Forelimb muscle (tissue), 1 donor: ENCODE results near the gene SCG3. TPM values are rescaled to one million over a fixed set of nuclear protein-coding genes. Genes with fewer than 3 reads are reported as not detected.
"Not testable (repeated sequence)": the region's sequence is repeated elsewhere in the genome, so short reads cannot be mapped to it uniquely, and the experiment has no call there.

Experiments
- DNase-seq: peaks from one replicate; pipeline ENCODE4 v3.0.0-alpha.2; 2013; ENCODE audit warnings: low read depth
- polyA plus RNA-seq: library from polyadenylated mRNA; unstranded; fragments of 120-200 nt; gene quantifications from one replicate; pipeline ENCODE4 v1.2.1, GENCODE V29; 2013; ENCODE audit not compliant: insufficient read length

Gene SCG3
- 0.09 TPM for polyA plus RNA-seq

DNA sequence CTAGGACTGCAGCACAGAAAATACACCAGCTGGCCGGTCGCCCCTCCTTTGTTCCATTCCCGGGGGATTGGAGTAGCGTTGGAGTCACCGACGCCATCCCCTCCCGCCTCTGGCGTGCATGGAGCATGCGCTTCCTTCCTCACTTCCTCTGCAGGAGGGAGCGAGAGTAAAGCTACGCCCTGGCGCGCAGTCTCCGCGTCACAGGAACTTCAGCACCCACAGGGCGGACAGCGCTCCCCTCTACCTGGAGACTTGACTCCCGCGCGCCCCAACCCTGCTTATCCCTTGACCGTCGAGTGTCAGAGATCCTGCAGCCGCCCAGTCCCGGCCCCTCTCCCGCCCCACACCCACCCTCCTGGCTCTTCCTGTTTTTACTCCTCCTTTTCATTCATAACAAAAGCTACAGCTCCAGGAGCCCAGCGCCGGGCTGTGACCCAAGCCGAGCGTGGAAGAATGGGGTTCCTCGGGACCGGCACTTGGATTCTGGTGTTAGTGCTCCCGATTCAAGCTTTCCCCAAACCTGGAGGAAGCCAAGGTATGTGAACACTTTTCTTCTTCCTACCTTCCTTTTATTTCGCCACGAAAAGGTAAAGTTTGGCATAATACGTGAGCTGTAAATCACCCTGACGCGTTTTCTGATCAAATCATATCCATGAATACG is at the start of gene SCG3:
TSS of gene SCG3 (plus strand) at position 201 of the 661 bp plus-strand sequence. CDS start at position 454, 253 bp downstream.
- DNase-seq, result no peak

DNA sequence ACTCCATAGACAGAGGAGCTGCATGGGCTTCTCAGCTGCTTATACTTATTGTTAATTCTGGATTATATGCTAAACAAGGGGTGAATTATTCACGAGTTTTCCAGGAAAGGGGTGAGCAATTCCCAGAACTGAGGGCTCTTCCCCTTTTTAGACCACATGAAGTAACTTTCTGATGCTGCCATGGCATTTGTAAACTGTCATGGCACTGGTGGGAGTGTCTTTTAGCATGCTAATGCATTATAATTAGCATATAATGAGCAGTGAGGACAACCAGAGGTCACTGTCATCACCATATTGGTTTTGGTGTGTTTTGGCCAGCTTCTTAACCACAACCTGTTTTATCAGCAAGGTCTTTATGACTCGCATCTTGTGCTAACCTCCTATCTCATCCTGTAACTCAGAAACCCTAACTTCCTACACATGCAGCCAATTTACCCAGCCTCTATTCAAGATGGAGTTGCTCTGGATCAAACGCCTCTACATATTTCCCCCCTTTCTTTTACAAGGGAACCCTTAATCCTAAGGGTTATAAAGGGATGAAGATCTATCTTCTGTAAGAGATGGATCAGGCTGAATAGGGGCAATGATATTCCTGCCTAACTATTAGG is 46.6 kb upstream of the SCG3 start:
- DNase-seq, result no peak

DNA sequence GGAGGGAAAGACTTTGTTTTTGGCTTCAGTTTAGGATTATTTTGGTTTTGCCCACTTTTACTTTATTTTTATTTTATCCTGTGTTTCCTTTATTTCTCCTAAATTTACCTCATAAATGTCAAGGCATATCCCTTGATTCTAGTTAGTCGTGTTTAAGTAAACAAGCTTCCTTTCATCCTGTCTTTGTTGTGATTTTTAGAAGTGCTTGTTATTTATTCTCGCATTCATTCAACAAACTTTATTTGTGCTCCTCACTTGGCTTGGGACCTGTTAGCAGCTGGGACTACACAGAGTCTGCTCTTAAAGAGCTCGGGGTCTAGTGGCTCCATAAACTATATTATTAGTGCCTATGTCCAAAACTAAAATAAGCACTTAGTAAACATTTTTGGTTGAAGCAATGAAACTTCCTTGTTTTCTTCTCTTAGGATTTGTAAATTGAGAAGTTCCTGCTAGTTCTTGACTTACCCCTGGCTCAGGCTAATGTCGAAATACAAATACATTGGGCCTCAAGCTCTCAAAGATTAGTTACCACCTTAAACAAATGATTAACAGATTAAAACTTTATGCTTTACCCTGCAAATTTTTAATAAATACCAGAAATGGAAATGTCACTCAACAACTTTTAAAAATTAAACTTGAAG is 39.7 kb upstream of the SCG3 start:
- DNase-seq, result no peak

DNA sequence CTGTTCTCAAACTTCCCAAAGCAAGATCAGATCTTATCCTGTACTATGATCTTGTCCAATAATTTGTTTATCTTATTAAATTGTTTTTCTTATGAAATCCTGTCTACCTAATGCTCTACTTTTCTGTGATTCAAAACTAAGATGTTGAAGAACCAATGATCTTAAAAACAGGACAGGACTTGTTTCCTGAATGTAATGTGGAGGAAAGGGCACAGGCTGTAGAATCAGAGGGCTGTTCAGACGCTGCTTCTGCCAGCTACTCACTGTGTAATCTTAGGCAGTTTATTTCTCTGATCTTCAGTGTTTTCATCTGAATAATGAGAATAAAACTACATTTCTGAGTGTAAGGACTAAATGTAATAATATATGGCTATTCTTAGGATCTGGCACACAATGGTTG is 38.6 kb upstream of the SCG3 start:
- no peak for DNase-seq

DNA sequence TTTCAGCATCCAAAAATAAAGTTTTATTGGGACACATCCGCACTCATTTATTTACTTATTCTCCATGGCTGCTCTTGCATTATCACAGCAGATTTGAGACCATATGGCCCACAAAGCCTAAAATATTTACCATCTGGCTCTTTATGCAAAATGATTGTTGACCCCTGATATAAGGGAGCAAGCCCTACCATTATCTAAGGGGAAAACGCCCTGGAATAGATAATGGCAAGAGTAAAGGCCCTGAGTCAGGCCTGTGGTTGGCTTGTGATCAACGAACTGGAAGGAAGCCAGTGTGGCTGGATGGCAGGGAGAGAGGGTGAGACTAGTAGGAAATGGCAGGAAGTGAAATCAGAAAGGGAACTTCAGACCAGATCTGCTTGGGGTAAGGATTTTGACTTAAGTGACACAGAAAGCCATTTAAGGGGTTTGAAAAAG is 34.2 kb upstream of the SCG3 start:
- DNase-seq, result no peak

DNA sequence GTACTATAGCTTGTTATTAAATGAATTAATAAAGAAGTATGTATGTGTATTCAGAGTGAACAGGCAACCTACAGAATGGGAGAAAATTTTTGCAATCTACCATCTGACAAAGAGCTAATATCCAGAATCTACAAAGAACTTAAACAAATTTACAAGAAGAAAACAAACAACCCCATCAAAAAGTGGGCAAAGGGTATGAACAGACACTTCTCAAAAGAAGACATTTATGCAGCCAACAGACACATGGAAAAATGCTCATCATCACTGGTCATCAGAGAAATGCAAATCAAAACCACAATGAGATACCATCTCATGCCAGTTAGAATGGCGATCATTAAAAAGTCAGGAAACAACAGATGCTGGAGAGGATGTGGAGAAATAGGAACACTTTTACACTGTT is 33.2 kb upstream of the SCG3 start:
- not testable (repeated sequence) for DNase-seq

DNA sequence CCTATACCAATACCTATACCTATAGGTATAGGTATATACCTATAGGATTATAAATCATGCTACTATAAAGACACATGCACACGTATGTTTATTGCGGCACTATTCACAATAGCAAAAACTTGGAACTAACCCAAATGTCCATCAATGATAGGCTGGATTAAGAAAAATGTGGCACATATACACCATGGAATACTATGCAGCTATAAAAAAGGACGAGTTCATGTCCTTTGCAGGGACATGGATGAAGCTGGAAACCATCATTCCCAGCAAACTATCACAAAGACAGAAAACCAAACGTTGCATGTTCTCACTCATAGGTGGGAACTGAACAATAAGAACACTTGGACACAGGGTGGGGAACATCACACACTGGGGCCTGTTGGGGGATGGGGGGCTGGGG is 32.7 kb upstream of the SCG3 start:
- not testable (repeated sequence) for DNase-seq

DNA sequence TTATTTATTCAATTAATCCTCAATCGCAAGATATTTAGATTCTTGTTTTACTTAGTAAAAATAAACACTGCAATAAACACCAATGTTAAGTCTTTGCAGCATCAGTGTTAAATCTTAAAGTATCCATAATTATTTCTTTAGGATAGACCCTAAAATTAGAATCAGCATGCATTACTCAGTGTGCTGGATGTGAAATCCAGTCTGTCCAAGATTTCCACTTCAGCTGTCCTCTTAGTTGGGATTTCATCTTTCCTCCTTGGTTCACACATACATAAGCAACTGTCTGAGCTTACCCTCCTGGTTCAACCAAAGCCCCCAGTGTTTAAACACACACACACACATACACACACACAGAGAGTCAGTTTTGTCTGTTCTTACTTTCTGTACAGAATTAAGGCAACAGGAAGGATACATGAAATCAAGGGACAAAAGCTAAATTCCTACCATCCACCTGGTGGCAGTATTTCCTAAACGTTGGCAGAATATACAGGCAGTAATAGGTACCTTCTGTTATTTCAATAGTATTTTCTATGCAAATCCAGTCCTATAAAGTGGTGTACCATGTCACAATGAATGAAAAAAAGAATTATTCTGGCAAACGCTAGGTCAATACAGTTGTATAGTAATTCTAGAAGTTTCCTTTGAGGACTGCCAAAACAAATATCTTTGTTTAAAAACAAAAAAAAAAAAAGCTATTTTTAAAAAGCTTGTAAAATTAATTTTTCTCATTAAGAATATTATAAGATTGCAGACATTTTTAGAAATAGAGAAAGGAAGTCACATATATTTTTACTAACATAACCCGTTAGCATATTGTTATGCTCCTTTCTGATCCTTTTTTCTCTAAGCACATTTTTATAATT is 31.4 kb upstream of the SCG3 start:
- peak; percentile 63 for DNase-seq

DNA sequence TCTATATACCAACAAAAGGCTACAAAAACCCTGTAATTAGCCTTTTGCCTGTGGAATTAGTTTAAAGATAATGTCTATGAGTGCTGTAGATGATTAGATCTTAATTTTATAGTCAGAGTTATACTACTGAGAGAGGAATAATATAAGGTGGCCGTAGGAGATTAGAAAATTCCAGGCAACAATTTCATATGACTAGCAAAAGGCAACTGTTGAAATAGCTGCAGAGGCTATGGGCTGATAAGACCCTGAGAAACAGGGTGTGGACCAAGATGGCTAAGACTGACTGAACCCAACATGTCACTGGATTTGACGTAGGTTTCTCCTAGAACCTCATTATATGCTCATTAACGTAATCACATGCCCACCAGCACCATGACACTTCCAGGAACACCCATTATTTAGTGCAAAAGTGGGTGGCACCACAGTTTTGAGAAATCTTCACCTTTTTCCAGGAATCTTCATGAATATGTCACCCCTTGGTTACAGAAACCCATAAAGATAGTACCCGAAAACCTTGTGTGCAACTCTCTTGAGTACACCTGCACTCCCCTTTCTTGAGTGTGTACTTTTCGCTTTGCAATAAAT is 29.1 kb upstream of the SCG3 start:
- no peak for DNase-seq

DNA sequence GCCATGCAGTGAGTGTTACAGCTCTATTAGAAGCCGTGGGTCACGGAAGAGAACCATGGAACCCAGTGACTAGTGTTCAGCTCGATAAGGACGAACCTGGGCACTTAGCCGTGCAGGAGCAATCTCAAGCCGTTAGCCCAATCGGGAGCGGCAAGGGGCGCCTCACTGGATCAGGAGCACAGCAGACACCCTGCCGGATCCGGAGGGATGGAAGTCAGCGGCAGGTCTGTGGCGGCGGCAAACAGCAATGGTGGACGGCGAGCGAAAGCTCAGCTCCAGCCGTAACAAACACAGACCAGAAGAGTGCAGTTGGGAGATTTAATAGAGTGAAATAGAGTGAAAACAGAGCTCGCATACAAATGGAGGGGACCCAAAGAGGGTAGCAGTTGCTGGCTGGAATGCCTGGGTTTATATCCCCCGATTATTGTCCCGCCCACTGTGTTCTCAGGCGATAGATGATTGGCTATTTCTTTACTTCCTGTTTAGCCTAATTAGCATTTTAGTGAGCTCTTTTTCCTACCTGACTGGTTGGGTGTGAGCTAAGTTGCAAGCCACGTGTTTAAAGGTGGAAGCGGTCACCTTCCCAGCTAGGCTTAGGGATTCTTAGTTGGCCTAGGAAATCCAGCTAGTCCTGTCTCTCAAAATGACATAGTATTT is 25.8 kb upstream of the SCG3 start:
- DNase-seq, result not testable (repeated sequence)

DNA sequence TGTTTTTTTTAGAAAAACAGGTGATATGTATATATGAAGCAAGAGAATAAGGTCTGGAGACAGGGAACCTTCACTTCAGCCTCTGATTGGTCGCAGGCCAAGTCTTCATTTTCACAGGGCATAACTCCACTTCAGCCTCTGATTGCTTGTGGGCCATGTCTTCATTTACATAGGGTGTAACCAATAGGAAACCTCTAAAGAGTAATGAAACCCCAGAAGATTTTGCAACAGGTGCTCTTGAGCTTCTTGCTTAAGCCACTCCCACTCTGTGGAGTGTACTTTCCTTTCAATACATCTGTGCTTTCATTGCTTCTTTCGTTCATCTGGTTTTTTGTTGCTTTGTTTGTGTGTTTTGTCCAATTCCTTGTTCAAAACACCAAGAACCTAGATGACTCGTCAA is 22.6 kb upstream of the SCG3 start:
- no peak for DNase-seq

DNA sequence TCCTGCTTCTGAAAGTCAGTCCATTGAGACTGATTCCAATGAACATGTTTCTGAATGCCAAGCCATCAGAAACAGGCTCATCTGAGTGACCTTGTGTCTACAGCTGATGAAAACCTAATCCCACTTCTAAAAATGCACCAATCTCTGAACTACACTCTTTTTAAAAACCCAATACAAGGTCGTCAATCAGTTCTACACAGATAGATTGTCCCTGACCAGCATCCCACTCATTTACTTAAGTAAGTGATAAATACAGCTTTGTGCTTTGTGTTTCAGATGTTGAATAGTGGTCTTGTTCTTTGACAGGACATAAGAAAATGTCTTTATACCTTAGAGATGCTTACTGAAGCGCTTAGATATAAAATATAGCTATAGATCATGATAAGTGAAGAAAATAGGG is 20.2 kb upstream of the SCG3 start:
- no peak for DNase-seq

DNA sequence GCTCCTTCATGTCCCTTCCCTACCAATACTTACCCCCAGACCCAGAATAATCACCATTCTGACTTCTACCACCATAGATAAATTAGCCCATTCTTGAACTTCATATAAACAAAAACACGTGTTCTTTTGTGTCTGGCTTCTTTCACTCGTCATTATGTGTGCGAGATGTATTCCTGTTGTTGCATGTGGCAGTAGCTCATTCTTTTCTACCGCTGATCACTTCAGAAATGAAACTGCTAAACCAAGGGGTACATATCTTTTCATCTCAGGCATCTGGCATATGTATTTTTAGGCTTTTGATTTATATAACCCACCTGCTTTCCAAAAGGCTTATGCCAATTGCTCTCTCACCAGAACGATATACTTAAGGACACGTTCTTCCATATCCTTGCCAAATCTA is 13.8 kb upstream of the SCG3 start:
- DNase-seq, result no peak

DNA sequence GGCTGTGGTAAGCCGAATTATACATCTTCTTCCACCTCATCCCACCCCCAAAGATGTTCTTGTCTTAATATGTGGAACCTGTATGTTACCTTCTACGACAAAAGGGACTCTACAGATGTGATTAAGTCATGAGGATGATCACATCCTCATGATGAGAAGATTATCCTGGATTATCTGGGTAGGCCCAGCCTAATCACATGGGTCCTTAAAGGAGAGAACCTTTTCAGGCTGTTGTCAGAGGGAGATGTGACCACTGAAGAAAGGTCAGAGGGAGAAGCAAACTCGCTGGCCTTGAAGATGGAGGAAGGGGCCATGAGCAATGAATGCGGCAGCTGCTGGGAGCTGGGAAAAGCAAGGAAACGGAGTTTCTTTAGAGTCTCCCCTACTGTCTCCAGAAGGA is 12.9 kb upstream of the SCG3 start:
- DNase-seq, result no peak

DNA sequence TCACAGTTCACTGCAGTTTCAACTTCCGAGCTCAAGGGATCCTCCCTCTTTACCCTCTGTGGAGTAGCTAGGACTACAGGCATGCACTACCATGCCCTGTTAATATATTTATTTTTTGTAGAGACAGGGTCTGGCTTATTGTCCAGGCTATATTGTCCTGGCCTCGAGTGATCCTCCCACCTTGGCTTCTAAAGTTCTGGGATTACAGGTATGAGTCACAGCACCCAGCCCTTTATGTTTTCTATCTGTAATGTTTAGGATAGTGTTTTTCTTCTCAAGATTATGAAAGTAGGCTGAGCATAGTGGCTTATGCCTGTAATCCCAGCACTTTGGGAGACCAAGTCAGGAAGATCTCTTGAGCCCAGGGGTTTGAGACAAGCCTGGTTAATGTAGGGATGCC is 11.9 kb upstream of the SCG3 start:
- no peak for DNase-seq

DNA sequence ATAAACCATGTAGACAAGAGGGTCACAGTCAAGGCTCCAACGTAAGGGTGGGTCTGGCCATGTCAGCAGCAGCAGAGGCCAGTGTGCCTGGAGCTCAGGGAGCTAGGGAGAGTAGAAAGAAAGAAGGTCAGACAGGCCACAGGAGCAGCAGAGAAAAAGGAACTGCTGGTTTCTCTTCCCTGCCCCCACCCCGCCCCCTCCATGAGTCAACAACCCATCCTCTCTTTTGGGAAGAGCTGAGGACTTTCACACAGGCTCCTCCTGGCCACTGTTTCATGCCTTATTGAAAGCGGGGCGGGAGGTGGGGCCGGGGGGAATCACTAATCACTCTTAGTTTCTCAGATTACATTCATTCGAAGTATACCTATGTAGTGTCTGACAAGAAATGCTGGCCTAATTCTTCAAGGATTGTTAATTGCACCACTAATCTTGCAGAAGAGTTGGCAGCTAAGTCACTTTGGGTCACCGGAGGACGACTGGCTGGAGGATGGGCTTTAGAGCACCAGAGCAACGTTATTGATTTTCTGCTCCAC is 9.1 kb upstream of the SCG3 start:
- no peak for DNase-seq

DNA sequence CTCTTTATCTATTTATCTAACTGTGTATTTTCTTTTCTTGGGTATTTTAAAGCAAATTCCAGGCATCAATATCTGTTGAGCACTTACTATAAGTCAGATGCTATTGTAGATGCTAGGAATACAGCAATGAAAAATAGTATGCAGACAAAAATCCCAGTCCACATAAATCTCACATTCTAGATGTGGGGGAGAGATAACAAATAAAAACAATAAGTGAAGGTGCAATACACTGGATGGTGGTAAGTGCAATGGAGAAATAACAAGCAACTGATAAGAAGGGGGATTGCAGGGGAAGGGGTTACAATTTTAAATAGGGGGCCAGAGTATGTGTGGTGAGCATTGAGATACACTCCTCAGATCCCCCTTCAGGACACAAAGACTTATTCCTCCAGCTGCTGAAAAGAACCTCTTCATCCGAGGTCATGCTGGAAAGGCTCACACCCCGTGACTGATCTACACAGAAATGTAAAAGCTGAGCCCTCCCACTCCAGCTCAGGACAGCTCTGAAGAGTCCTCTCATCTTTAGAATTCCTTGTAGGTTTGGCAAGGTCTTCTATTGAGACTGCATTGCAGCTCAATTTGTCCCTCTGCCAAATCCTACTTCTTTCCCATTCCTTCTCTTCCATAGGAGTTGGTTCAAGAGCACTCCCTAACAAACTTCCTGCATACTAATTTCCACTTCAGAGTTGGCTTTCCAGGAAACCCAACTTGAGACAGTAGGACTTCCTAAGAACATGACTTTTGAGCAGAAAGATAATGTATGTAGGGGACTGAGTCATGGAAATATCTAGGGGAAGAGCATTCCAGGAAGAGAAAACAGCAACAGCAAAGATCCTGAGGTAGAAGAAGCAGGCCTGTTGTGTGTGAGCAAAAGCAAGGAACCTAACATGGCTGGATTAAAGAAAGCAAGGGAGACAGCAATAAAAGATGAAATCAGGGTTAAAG is 8.1 kb upstream of the SCG3 start:
- no peak for DNase-seq

DNA sequence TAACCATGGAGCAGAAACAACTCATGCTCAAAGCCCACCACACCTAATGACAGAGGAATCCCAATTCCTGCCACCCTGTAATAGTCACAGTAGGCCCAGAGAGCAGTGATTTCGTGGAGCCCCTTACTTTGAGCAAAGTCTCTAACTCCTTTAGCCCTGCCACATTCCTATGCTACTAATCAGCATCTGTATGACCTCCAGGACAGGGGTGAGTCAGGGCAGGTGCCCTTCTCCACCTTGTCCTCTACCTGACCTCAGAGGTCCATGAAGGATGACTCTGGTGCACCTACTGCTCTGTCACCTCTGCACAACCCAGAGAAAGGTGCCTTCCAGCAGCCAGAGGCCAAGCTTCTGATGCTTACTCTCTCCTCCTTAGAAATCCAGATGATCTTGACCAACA is 6.1 kb upstream of the SCG3 start:
- DNase-seq, result no peak

DNA sequence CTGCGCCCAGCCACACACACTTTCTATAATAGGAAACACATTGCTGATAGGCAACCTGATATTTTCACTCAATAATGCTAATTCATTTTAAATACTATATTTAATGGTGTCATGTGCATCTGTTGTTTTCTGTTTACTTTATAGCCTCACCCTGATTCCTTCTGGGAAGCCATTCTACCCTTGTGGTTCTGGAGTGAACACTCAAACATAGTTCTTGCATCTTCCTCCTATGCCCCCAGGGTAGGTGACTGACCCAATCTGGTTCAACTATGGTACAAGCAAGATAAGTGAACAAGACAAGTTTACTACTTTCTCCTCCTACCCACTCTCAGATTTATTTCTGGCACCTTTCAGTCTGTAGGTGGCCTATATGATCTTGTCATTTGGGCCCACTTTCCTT is 4.3 kb upstream of the SCG3 start:
- no peak for DNase-seq

DNA sequence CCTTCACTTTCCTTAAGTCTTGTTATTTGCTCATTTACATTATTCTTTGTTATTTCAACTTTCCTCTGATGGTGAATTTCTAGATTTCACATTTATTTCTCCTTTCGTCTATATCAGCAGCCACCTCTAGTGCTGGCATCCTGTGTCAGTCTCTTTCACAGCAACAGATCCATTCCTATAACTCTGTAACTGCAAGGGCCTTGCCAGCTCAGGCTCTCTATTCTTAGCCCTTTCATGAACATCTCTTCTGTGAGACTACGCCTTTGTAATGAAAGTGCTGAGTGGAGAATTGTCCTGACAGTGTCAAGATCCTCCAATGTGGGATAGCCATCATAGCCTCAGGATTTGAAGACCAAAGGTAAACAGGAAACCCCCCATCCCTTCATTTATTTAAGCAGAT is 3.9 kb upstream of the SCG3 start:
- DNase-seq, result no peak
